Measurements from ENCODE around the gene RNF114.

Gene RNF114

GRCh38 chr20:49918446-49918845, 17.8 kb upstream of the RNF114 start:
- no peak for DNase-seq (ENCODE audit: low spot score)
- in situ Hi-C loops (cut with MboI; ENCODE audit: low sequenced_read_pairs, unreplicated experiment) = no loop called here
- TF ChIP-seq CTCF (IDR thresholded peaks at IDR 0.05; ENCODE audit: borderline replicate concordance, control extremely low read depth, extremely low read depth, insufficient read depth, missing control alignments) = no peak

DNA sequence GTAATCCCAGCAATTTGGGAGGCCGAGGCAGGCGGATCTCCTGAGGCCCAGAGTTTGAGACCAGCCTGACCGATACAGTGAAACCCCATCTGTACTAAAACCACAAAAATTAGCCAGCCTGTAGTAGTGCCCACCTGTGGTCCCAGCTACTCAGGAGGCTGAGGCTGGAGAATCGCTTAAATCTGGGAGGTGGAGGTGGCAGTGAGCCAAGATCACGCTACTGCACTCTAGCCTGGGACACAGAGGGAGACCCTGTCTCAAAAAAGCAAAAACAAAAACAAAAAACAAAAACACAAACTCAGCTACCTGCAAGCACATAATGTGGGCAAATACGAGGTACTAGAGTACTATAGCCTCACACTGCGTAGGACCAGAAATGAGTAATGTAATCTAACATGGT, 17.2 kb upstream of the RNF114 start:
- in situ Hi-C loops (cut with MboI; ENCODE audit: low sequenced_read_pairs, unreplicated experiment) = no loop called here
- no peak for DNase-seq (ENCODE audit: low spot score)
- no peak for TF ChIP-seq CTCF (IDR thresholded peaks at IDR 0.05; ENCODE audit: borderline replicate concordance, control extremely low read depth, extremely low read depth, insufficient read depth, missing control alignments)

- in situ Hi-C loops (cut with MboI; ENCODE audit: low sequenced_read_pairs, unreplicated experiment) = no loop called here
- TF ChIP-seq CTCF (IDR thresholded peaks at IDR 0.05; ENCODE audit: borderline replicate concordance, control extremely low read depth, extremely low read depth, insufficient read depth, missing control alignments) = no peak
- no peak for DNase-seq (ENCODE audit: low spot score)
These were observed 16.7 kb upstream of the RNF114 start for GRCh38 chr20:49919461-49919860.

- DNase-seq (ENCODE audit: low spot score) = no peak
- no peak for TF ChIP-seq CTCF (IDR thresholded peaks at IDR 0.05; ENCODE audit: borderline replicate concordance, control extremely low read depth, extremely low read depth, insufficient read depth, missing control alignments)
- in situ Hi-C loops (cut with MboI; ENCODE audit: low sequenced_read_pairs, unreplicated experiment) = no loop called here
These were observed 11.9 kb upstream of the RNF114 start for GRCh38 chr20:49924247-49924646.

GRCh38 chr20:49925901-49926454, 10.2 kb upstream of the RNF114 start:
- TF ChIP-seq CTCF (IDR thresholded peaks at IDR 0.05; ENCODE audit: borderline replicate concordance, control extremely low read depth, extremely low read depth, insufficient read depth, missing control alignments) = no peak
- in situ Hi-C loops (cut with MboI; ENCODE audit: low sequenced_read_pairs, unreplicated experiment) = no loop called here
- no peak for DNase-seq (ENCODE audit: low spot score)

DNA sequence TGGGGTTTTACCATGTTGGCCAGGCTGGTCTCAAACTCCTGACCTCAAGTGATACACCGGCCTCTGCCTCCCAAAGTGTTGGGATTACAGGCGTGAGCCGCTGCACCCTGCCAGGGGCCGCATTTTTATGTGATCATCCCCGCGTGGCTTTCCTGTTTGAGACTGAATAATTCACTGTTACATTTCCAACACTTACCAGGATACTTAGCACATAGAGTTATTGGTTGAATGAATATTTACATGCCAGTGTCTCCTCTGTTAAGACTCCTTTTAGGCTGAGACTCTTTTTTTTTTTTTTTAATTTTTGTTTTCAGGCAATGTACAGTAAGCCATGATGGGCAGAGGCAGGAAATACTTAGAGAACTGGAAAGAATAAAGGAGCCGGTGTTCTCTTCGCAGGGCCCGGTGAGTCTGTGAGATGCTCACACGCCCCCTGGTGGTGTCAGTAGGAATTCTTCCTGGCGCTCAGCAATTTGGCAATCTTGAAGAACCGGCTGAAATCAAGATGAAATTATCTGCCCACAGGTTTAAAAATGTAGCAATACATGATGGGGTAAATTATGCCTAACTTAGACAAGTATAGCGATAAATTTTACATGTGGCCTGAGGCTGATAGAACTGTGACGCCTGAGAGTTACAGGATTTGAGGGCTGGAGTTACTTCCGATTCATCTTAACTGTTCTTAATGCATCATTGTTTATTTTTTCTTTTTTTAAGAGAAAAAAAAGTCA, 7.6 kb upstream of the RNF114 start:
- peak; percentile 79 for DNase-seq (ENCODE audit: low spot score)
- in situ Hi-C loops (cut with MboI; ENCODE audit: low sequenced_read_pairs, unreplicated experiment) = no loop called here

More for the DNA sequence above, 7.6 kb upstream of the RNF114 start:
- TF ChIP-seq CTCF (IDR thresholded peaks at IDR 0.05; ENCODE audit: borderline replicate concordance, control extremely low read depth, extremely low read depth, insufficient read depth, missing control alignments) = peak; percentile 76

All from GM13976 (cell line).